ENCODE results near the gene PLEKHA5.
A peak's percentile ranks its signal among the peaks of the same experiment; 100 is the strongest.
"Not testable (repeated sequence)": the region's sequence is repeated elsewhere in the genome, so short reads cannot be mapped to it uniquely, and the experiment has no call there.

Gene PLEKHA5

GRCh38 chr12:19129486-19130223, at the start of gene PLEKHA5:
Gene PLEKHA5 (plus strand): TSS chr12:19129733. CDS start chr12:19129800, 67 bp downstream.
- peak; percentile 8 for DNase-seq (ENCODE audit: low read depth)

GRCh38 chr12:19080918-19081317, 48.6 kb upstream of the PLEKHA5 start:
- no peak for DNase-seq (ENCODE audit: low read depth)

GRCh38 chr12:19082365-19082911, 47.1 kb upstream of the PLEKHA5 start:
- no peak for DNase-seq (ENCODE audit: low read depth)

GRCh38 chr12:19084547-19084946, 45.0 kb upstream of the PLEKHA5 start:
- DNase-seq (ENCODE audit: low read depth) = no peak

GRCh38 chr12:19085090-19085489, 44.4 kb upstream of the PLEKHA5 start:
- no peak for DNase-seq (ENCODE audit: low read depth)

GRCh38 chr12:19088606-19089005, 40.9 kb upstream of the PLEKHA5 start:
- no peak for DNase-seq (ENCODE audit: low read depth)

GRCh38 chr12:19092482-19092881, 37.1 kb upstream of the PLEKHA5 start:
- DNase-seq (ENCODE audit: low read depth) = not testable (repeated sequence)

- DNase-seq (ENCODE audit: low read depth) = no peak
Observed at GRCh38 chr12:19093218-19093617, 36.3 kb upstream of the PLEKHA5 start.

- DNase-seq (ENCODE audit: low read depth) = no peak
Observed at GRCh38 chr12:19095331-19095730, 34.2 kb upstream of the PLEKHA5 start.

GRCh38 chr12:19095756-19096480, 33.6 kb upstream of the PLEKHA5 start:
- no peak for DNase-seq (ENCODE audit: low read depth)

- no peak for DNase-seq (ENCODE audit: low read depth)
Observed at GRCh38 chr12:19105463-19105862, 24.1 kb upstream of the PLEKHA5 start.

GRCh38 chr12:19107750-19108149, 21.8 kb upstream of the PLEKHA5 start:
- DNase-seq (ENCODE audit: low read depth) = no peak

- no peak for DNase-seq (ENCODE audit: low read depth)
Observed at GRCh38 chr12:19110221-19110940, 19.2 kb upstream of the PLEKHA5 start.

GRCh38 chr12:19113464-19113863, 16.1 kb upstream of the PLEKHA5 start:
- no peak for DNase-seq (ENCODE audit: low read depth)

GRCh38 chr12:19115285-19115684, 14.2 kb upstream of the PLEKHA5 start:
- DNase-seq (ENCODE audit: low read depth) = no peak

GRCh38 chr12:19119440-19119839, 10.1 kb upstream of the PLEKHA5 start:
- DNase-seq (ENCODE audit: low read depth) = no peak

GRCh38 chr12:19120795-19121194, 8.7 kb upstream of the PLEKHA5 start:
- DNase-seq (ENCODE audit: low read depth) = no peak

- DNase-seq (ENCODE audit: low read depth) = no peak
Observed at GRCh38 chr12:19121449-19122018, 8.0 kb upstream of the PLEKHA5 start.

GRCh38 chr12:19125325-19125724, 4.2 kb upstream of the PLEKHA5 start:
- no peak for DNase-seq (ENCODE audit: low read depth)

- DNase-seq (ENCODE audit: low read depth) = no peak
Observed at GRCh38 chr12:19127270-19127669, 2.3 kb upstream of the PLEKHA5 start.

- DNase-seq (ENCODE audit: low read depth) = no peak
Observed at GRCh38 chr12:19128485-19128884, 1.0 kb upstream of the PLEKHA5 start.

- DNase-seq (ENCODE audit: low read depth) = no peak
Observed at GRCh38 chr12:19129122-19129485, 429 bp upstream of the PLEKHA5 start.

Measured in activated T-cell treated with anti-CD3 and anti-CD28 coated beads for 24 hours (primary cell).